Lung (tissue), 12 donors: ENCODE data around the gene NFYC. TPM values are rescaled to one million over a fixed set of nuclear protein-coding genes. Genes with fewer than 3 reads are reported as not detected.

Experiments
- ATAC-seq: fragments of 200-7000 bp; cut with Tn5 transposase; one replicate; pipeline ENCODE4 v1.9.1; 2020; ENCODE audit warnings: moderate number of reproducible peaks; ENCODE audit not compliant: insufficient read depth, low FRiP score
- DNase-seq, 3 donors: peaks; one replicate each; pipeline ENCODE4 v3.0.0-alpha.2; 2013 to 2017
- H3K27ac ChIP-seq, 2 donors: one replicate each; pipeline ENCODE4 v1.5.1; 2013; ENCODE audit warnings: mild to moderate bottlenecking in 2 of 2, moderate library complexity in 2 of 2, control low read depth in 1 of 2, inconsistent platforms in 1 of 2, low read depth in 1 of 2, low read length in 1 of 2
- H3K27me3 ChIP-seq, 3 donors: one replicate each; pipeline ENCODE4 v1.5.1; 2013; ENCODE audit warnings: low read length in 2 of 3; ENCODE audit not compliant: control insufficient read depth in 3 of 3, insufficient read depth in 3 of 3
- H3K36me3 ChIP-seq, 4 donors: one replicate each; pipeline ENCODE4 v1.5.1; 2013; ENCODE audit warnings: low read length in 4 of 4, mild to moderate bottlenecking in 1 of 4, moderate library complexity in 1 of 4; ENCODE audit not compliant: control insufficient read depth in 4 of 4, insufficient read depth in 4 of 4
- H3K4me1 ChIP-seq, 5 donors: one replicate each; pipeline ENCODE4 v1.5.1; 2013; ENCODE audit warnings: low read length in 5 of 5, mild to moderate bottlenecking in 2 of 5, moderate library complexity in 1 of 5; ENCODE audit not compliant: control insufficient read depth in 5 of 5, insufficient read depth in 5 of 5
- H3K4me3 ChIP-seq: one replicate; pipeline ENCODE4 v1.5.1; 2013; ENCODE audit warnings: mild to moderate bottlenecking, control low read depth, moderate library complexity
- H3K9ac ChIP-seq, 2 donors: one replicate each; pipeline ENCODE4 v1.5.1; 2013; ENCODE audit warnings: low read length in 2 of 2, control low read depth in 1 of 2; ENCODE audit not compliant: insufficient read depth in 1 of 2
- H3K9me3 ChIP-seq, 4 donors: one replicate each; pipeline ENCODE4 v1.5.1; 2013; ENCODE audit warnings: low read length in 3 of 4, mild to moderate bottlenecking in 1 of 4, moderate library complexity in 1 of 4; ENCODE audit not compliant: control insufficient read depth in 4 of 4, insufficient read depth in 3 of 4
- WGBS, 2 donors: extraction: QIAGEN DNeasy Blood & Tissue Kit; methylation state at CpG; one replicate each; pipeline ENCODE4 v1.1.7; 2013; 5-methylcytosine and 5-hydroxymethylcytosine counted together
- polyA plus RNA-seq, 2 donors: library from polyadenylated mRNA; stranded (reverse); fragments of 200-250 nt; gene quantifications; one replicate each; pipeline ENCODE4 v1.2.1, GENCODE V29; 2013
- total RNA-seq, 2 donors: library from RNA; depleted of rRNA in 1 of 2; stranded (reverse); fragments of >200 nt in 1 of 2; gene quantifications; one replicate each; pipeline ENCODE4 v1.2.1, GENCODE V29; 2014 to 2021
- TF ChIP-seq, protein P1 (sequence below): IDR thresholded peaks from 2 replicates; pipeline ENCODE4 v1.5.1; 2012; ENCODE audit warnings: mild to moderate bottlenecking; ENCODE audit errors: control extremely low read depth, extremely low read depth
- donor health status: control.
- donor health status: control.
- donor health status: Bipolar disorder and iron deficiency.
- donor health status: healthy.
- donor health status: DM: yes; HTN: yes; CAD: no.

NFYC gene
- total and polyA plus RNA-seq, 4 donors, result 28.6 to 69.5 (median 50.3) TPM

- Histone ChIP-seq H3K36me3 (peaks cover 17 to 52% (median 44%) of the 10 kb centered on the region in 4 donors), H3K27ac (no peak overlapping the region)
- TF ChIP-seq, protein P1, sequence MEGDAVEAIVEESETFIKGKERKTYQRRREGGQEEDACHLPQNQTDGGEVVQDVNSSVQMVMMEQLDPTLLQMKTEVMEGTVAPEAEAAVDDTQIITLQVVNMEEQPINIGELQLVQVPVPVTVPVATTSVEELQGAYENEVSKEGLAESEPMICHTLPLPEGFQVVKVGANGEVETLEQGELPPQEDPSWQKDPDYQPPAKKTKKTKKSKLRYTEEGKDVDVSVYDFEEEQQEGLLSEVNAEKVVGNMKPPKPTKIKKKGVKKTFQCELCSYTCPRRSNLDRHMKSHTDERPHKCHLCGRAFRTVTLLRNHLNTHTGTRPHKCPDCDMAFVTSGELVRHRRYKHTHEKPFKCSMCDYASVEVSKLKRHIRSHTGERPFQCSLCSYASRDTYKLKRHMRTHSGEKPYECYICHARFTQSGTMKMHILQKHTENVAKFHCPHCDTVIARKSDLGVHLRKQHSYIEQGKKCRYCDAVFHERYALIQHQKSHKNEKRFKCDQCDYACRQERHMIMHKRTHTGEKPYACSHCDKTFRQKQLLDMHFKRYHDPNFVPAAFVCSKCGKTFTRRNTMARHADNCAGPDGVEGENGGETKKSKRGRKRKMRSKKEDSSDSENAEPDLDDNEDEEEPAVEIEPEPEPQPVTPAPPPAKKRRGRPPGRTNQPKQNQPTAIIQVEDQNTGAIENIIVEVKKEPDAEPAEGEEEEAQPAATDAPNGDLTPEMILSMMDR, result no peak
Observed at GRCh38 chr1:40762144-40762923, 70.8 kb downstream of the NFYC start.

GRCh38 chr1:40763742-40764532 lies 72.4 kb downstream of the NFYC start:
- TF ChIP-seq, protein P1, result no peak
- Histone ChIP-seq H3K27me3 (no peaks in the 10 kb centered on the region), H3K9ac (no peak overlapping the region), H3K9me3 (no peaks in the 10 kb centered on the region), H3K36me3 (peaks cover 17 to 55% (median 46%) of the 10 kb centered on the region in 4 donors), H3K27ac (peak overlapping the region in 1 of 2 donors; percentile 55), H3K4me3 (no peak overlapping the region), H3K4me1 (peaks cover 0 to 1% (median 0%) of the 10 kb centered on the region in 5 donors)
- 84% methylated on average over 9 of the region's 9 CpGs for WGBS, 2 donors
- no peak for ATAC-seq
- no peak for DNase-seq

More at GRCh38 chr1:40762144-40762923, 70.8 kb downstream of the NFYC start:
- DNase-seq (no peak), ATAC-seq (no peak)
- Histone ChIP-seq H3K9ac (no peak overlapping the region), H3K27me3 (no peaks in the 10 kb centered on the region), H3K4me1 (peaks cover 0 to 1% (median 0%) of the 10 kb centered on the region in 5 donors), H3K9me3 (no peaks in the 10 kb centered on the region), H3K4me3 (no peak overlapping the region)
- WGBS, 2 donors, result 91 to 94% methylated on average over 7 of the region's 7 CpGs

- Histone ChIP-seq H3K9me3 (no peaks in the 10 kb centered on the region), H3K4me3 (no peak overlapping the region), H3K27me3 (no peaks in the 10 kb centered on the region), H3K9ac (no peak overlapping the region), H3K4me1 (peaks cover 0 to 1% (median 0%) of the 10 kb centered on the region in 5 donors), H3K36me3 (peaks cover 19 to 60% (median 48%) of the 10 kb centered on the region in 4 donors), H3K27ac (no peak overlapping the region)
- DNase-seq (no peak), ATAC-seq (no peak)
- 88 to 93% methylated on average over 2 of the region's 2 CpGs for WGBS, 2 donors
- TF ChIP-seq, protein P1, result no peak
Observed at GRCh38 chr1:40764981-40765380, 73.5 kb downstream of the NFYC start.
